K562 (cell line): ENCODE data around the gene SH2D3A. TPM values are rescaled to one million over a fixed set of nuclear protein-coding genes. Genes with fewer than 3 reads are reported as not detected.

Source experiments
- MAFG ChIP-seq: fragments of 450-650 bp; conservative IDR thresholded peaks from 2 replicates; pipeline ENCODE4 v1.6.1; 2016; ENCODE audit warnings: missing genetic modification characterization, missing compliant biosample characterization
- RAD21 ChIP-seq, 2 experiments: fragments of 250-450 bp in 1 of 2; fragments of 450-650 bp in 1 of 2; sonication (Bioruptor Pico) in 1 of 2; formaldehyde crosslinking in 1 of 2; IDR thresholded peaks in 1 of 2; conservative IDR thresholded peaks in 1 of 2; 2 replicates each; pipeline versions ENCODE4 v1.4.0 to v1.8.0; 2020 to 2022; ENCODE audit warnings: mild to moderate bottlenecking in 2 of 2, moderate library complexity in 1 of 2
- polyA plus RNA-seq, 8 experiments: library from polyadenylated mRNA; depleted of rRNA in 4 of 8; stranded (reverse) in 5 of 8; unstranded in 3 of 8; fragments of >200 nt; fragmentation: Nextera tagmentation in 2 of 8; fragmentation: Illumina TruSeq in 1 of 8; extraction: Ambion mirVana in 2 of 8; extraction: Trizol in 1 of 8; gene quantifications; 2 replicates each; pipeline versions ENCODE4 v1.2.1 to v1.2.3, GENCODE V29; 2011 to 2014; ENCODE audit warnings: inconsistent platforms in 1 of 8, missing spikeins in 1 of 8
- total RNA-seq, 7 experiments: library from RNA; depleted of rRNA in 6 of 7; stranded (reverse); fragments of >200 nt in 6 of 7; fragmentation: Illumina TruSeq in 2 of 7; extraction: Trizol in 2 of 7; gene quantifications; 2 replicates each; pipeline versions ENCODE4 v1.2.1 to v1.2.3, GENCODE V29; 2011 to 2021; ENCODE audit warnings: low replicate concordance in 1 of 7
- TF ChIP-seq, protein P1 (sequence below), 2 experiments: fragments of 450-650 bp; formaldehyde crosslinking in 1 of 2; IDR thresholded peaks; 2 replicates each; pipeline versions ENCODE4 v1.4.0 to v1.6.1; 2014 to 2020; ENCODE audit warnings: mild to moderate bottlenecking in 2 of 2, borderline replicate concordance in 1 of 2, low read depth in 1 of 2
- TF ChIP-seq, protein P2 (sequence below): sonication (generic); formaldehyde crosslinking; IDR thresholded peaks from 2 replicates; pipeline ENCODE4 v1.8.0; 2022; ENCODE audit warnings: missing genetic modification reagents, mild to moderate bottlenecking, moderate library complexity, borderline replicate concordance
- TF ChIP-seq, protein P3 (sequence below): IDR thresholded peaks from 2 replicates; pipeline ENCODE4 v1.6.1; 2011; ENCODE audit warnings: borderline replicate concordance, low read depth, mild to moderate bottlenecking, moderate library complexity, low read length; ENCODE audit not compliant: insufficient read depth, poor library complexity, severe bottlenecking

The SH2D3A gene
- total and polyA plus RNA-seq, 9 of the 15 experiments (the other 6 are each of a cell fraction or from before 2014, with no cell fraction given): 0.75 to 26.3 (median 8.9) TPM

GRCh38 chr19:6710273-6711077 is 56.8 kb downstream of the SH2D3A start (continued):
- TF ChIP-seq, protein P1, sequence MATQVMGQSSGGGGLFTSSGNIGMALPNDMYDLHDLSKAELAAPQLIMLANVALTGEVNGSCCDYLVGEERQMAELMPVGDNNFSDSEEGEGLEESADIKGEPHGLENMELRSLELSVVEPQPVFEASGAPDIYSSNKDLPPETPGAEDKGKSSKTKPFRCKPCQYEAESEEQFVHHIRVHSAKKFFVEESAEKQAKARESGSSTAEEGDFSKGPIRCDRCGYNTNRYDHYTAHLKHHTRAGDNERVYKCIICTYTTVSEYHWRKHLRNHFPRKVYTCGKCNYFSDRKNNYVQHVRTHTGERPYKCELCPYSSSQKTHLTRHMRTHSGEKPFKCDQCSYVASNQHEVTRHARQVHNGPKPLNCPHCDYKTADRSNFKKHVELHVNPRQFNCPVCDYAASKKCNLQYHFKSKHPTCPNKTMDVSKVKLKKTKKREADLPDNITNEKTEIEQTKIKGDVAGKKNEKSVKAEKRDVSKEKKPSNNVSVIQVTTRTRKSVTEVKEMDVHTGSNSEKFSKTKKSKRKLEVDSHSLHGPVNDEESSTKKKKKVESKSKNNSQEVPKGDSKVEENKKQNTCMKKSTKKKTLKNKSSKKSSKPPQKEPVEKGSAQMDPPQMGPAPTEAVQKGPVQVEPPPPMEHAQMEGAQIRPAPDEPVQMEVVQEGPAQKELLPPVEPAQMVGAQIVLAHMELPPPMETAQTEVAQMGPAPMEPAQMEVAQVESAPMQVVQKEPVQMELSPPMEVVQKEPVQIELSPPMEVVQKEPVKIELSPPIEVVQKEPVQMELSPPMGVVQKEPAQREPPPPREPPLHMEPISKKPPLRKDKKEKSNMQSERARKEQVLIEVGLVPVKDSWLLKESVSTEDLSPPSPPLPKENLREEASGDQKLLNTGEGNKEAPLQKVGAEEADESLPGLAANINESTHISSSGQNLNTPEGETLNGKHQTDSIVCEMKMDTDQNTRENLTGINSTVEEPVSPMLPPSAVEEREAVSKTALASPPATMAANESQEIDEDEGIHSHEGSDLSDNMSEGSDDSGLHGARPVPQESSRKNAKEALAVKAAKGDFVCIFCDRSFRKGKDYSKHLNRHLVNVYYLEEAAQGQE (IDR thresholded peaks at IDR 0.05; ENCODE audit: borderline replicate concordance): peak; percentile 45
- TF ChIP-seq, protein P1 (CRISPR knock-in tag; IDR thresholded peaks at IDR 0.05; ENCODE audit: low read depth): no peak
- TF ChIP-seq, protein P2, sequence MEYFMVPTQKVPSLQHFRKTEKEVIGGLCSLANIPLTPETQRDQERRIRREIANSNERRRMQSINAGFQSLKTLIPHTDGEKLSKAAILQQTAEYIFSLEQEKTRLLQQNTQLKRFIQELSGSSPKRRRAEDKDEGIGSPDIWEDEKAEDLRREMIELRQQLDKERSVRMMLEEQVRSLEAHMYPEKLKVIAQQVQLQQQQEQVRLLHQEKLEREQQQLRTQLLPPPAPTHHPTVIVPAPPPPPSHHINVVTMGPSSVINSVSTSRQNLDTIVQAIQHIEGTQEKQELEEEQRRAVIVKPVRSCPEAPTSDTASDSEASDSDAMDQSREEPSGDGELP (CRISPR knock-in tag): peak; percentile 39; the same call in 1 of the 2 replicates
- TF ChIP-seq MAFG (tag) (no peak), RAD21 (CRISPR knock-in tag; conservative IDR thresholded peaks at IDR 0.05 in 1 of 2, IDR thresholded peaks at IDR 0.05 in 1 of 2) (peak in 1 of 2 experiments; percentile 26; a peak in 1 of 4 replicates)
- TF ChIP-seq, protein P3, sequence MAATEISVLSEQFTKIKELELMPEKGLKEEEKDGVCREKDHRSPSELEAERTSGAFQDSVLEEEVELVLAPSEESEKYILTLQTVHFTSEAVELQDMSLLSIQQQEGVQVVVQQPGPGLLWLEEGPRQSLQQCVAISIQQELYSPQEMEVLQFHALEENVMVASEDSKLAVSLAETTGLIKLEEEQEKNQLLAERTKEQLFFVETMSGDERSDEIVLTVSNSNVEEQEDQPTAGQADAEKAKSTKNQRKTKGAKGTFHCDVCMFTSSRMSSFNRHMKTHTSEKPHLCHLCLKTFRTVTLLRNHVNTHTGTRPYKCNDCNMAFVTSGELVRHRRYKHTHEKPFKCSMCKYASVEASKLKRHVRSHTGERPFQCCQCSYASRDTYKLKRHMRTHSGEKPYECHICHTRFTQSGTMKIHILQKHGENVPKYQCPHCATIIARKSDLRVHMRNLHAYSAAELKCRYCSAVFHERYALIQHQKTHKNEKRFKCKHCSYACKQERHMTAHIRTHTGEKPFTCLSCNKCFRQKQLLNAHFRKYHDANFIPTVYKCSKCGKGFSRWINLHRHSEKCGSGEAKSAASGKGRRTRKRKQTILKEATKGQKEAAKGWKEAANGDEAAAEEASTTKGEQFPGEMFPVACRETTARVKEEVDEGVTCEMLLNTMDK: peak; percentile 47
